OCI-M1 (cell line): Measurements from ENCODE around the gene CORO2A.
"Not testable (repeated sequence)": the region's sequence is repeated elsewhere in the genome, so short reads cannot be mapped to it uniquely, and the experiment has no call there.

ENCODE experiments used
- DNase-seq: peaks from one replicate; lab custom pipeline; 2025; lab: John Stamatoyannopoulos, UW

The CORO2A gene

DNA sequence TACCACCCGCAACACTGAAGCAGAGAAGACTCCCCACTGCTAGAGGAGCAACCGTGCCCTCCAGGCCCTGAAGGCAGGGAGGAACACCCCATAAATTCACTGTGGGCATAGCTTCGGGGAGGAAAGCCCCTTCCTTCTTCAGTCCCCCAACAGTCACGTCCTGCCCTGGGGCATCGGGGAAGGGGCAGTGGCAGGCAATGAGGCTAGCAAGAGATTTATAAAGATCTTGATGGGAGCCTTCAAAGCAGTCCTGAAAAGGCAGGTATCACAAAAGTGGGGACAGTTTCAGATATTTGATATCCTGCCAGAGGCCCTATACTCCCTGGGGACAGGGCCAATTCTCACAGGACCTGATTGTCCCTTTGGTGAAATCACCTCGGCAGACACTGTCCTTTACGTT lies 56.5 kb downstream of the CORO2A start:
- DNase-seq, result no peak

DNA sequence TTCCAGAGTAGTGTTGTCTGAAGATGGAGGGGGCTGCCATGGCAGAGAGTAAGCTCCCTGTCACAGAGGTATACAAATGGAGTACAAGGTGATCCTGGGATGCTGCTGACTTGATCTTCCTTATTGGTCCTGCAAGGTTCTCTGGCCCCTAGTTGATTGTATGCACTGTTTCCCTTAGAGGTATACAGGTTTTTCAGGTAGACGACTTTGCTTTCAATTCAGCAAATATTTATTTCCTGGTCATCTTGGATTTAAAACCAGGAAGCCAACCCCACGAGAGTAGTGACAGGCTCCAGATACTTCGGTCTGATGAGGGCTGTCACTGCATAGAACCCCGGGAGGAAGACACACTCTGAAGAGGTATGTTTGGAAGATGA lies 56.9 kb downstream of the CORO2A start:
- DNase-seq, result no peak

DNA sequence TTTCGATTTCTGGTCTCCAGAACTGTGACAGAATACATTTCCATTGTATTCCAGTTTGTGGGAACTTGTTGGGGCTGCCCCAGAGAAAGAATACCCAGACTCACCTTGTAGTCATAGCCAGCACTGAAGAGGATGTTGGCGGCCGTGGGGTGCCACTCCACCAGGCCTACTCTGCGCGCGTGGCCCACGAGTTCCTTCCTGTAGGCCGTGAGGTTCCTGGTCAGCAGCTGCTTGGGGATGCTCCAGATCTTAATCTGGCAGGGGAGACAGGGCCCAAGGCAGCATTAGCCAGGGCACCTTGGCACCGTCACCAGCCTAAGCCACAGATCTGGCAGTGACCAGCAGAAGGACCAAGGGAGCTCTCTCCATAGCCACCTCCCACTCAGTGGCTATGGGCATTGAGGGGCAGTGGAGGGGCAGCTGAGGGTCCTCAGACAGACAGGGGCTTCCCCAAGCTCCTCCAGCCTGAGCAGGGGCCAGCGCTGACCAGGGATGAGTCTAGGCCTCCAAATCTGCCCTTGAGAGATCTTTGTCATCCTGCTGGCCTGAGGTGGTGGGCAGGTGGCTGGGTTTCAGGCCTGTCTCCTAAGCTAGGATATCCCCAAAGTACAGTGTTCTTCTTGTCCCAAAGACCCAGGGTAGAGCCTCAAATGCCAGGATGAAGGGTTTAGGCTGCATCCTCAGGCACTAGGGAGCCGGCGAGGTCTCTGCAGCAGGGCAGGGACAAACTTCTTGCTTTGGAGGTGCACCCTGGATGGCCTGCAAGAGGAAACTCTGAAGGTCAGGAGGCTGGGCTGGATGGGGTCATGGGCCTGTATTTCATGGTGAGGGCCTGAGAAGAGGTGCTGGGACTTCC lies 57.5 kb downstream of the CORO2A start:
- DNase-seq, result no peak

DNA sequence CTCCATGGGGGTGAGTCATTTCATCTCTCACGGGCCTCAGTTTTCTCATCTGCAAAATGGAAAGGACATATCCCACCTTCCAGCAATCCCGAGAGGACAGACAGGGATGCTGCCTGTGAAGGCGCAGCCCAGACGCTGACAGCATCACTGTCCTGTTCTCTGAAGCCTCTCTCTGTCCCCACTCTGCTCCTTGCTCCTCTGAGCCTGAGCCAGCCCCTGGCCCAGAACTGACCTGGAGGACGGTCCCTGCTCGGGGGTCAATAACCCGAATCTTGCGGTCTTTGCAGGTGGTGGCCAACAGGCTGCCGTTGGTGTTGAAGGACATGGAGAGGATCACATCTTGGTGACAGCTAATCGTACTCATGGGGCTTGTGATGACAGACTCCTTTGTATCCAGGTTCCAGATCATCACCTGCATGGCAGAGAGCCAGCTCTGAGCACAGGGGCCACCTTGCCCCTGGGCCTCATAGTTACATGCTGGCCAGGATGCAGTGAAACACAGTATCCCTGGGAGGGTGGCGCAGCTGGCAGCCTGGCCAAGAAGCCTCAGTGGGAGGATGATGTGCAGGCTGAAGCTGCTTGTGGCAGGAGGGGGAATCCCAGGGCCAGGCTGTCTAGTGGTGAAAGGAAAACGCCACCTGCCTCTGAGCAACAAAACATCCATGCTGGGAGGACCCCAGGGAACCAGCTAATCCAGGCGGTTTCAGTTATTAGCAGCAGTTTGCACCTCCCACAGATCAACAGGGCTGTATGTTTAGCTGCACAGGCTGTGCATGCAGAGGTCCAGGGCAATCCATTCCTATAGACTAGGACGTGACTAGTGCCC lies 59.4 kb downstream of the CORO2A start:
- DNase-seq, result no peak

DNA sequence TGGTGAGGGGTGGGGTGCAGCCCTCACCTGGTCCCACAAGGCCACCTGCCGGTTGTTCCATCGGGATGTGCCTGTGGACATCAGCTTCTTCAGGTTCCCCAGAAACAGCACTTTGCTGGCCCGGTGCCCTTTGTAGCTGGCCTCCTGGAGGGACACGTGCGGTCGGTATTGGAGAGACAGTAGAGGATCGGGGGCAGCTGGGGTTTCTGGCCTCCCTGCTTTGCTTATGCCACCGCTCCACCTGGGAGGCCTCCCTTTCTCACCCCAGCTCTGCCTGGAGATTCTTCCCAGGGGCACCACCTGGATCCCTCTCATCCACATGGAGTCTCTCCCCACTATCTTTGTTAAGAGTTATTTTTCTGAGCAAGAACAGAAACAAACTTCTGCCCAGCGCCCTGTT lies 60.3 kb downstream of the CORO2A start:
- no peak for DNase-seq

DNA sequence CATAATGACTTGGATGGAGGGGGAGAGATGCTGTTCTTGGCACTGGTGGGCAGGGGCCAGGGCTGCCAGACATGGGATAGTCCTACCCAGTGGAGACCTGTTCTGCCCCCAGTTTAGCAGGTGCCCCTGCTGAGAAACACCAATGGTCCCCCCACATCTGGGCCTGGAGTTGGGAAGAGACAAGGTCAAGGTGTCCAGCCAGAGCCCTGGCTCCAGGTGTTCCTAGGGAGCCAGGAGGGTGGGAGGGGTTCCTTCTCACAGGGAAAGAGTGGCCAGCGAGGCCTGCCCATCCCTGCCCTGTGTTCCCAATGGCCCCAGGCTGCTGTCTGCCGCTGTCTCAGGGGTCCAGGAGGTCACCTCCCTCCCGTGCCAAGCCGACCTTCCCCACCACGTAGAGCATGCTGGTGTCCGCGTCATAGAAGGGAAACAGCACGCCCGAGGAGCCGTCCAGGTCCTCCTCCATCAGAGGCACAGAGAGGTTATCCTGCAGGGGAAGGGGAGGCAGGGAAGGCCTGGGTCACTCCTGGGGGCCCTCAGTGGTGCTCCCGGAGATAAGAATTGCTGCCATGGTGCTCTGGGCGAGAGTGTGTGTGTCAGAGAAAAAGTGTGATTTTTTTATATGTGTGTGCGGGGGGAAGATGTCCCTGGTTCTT lies 61.7 kb downstream of the CORO2A start:
- no peak for DNase-seq

DNA sequence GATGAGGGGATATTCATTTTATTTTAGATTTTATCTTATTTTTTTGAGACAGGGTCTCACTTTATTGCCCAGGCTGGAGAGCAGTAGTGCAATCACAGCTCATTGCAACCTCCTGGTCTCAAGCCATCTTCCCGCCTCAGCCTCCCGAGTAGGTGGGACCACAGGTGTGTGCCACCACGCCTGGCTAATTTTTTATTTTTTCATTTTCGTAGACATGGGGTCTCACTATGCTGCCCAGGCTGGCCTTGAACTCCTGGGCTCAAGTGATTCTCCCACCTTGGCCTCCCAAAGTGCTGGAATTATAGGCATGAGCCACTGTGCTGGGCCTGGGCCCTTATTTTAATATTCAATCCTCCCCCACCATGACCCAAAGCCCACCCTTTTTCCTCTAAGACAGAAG lies 62.4 kb downstream of the CORO2A start:
- DNase-seq, result not testable (repeated sequence)

DNA sequence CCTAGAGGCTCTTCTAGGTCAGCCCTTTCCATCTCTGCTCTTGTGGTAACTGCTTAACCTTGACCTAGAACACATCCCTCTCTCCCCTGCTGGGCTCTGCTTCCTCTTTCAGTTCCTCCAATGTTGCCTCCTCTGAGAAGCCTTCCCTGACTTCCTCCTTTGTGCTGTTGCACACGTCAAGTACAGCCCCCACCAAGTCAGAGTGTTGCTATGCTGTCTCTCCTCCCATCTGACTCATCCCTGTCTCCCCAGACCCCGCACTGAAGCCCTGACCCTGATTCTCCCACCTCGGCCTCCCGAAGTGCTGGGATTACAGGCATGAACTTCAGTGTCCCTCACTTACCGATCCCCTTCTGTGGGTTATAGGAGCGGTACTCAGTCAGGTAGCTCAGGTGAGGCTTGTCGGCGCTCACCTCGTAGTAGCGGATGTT lies 63.0 kb downstream of the CORO2A start:
- DNase-seq, result peak; percentile 70

DNA sequence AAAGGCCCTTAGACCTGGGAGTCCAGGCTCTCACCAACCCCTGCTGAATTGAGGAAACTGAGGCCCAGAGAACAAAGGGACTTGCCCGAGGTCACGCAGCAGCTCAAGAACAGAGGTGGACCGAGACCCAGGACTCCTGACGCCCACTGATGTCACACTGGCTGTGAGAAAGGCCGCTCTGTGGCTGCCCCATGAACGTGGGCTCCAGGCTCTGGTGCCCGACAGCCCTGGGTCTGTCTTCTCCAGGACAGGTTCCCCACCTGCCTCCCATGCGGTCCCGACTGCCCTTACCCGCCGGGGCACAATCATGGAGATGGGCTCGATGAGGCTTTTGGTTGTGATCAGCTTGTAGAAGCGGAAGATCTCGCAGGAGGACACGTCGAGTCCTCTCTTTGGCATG lies 64.1 kb downstream of the CORO2A start:
- no peak for DNase-seq

DNA sequence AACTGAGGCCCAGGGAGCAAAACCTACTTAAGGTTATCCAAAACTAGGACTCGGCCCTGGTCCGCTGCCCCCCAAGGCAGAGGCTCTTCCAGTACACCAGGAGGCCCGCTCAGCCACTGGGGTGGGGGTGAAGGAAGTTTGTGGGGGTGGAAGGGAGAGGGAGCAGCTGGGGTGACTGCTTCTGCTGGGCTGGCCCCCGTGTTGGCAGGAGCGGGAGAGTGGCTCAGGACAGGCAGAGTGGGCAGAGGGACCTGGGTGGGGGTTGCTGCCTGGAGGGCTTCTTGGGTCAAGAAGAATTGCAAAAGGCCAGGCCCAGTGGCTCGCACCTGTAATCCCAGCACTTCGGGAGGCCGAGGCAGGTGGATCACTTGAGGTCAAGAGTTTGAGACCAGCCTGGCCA lies 65.2 kb downstream of the CORO2A start:
- no peak for DNase-seq

DNA sequence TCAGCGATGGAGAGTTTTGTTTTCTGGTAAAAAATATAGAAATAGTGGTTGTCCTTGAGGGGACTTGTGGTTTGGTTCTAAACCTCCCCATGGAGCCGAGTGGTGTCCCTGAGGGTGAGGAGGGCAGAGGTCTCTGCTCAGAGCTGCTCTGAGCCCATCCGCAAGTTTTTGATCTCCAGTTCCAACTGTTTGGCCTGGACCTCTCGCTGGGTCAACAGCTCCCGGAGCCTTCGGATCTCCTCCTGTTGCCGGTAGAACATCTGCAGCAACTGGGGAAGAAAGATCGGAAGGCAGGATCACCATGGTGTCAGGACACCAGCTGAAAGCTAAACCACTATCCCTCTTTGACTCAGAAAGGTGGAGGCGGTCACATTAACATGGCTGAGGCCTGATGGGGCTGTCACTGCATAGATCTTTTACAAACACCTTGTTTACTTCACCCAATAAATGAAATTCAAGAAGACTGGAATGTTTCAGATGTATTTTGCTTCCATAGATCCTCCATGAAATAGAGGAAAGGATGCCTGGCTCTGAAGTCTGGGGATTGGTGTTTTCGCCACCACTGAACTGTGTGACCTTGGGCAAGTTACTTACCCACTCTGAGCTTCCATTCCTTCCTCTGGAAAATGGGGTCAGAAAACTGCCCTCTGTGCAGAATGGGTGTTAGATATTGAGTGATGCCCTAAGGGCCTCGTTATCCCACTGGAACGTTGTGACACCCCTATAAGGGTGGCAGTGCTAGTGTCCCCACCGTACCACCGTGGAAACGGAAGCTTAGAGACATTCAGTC lies 67.6 kb downstream of the CORO2A start:
- no peak for DNase-seq

DNA sequence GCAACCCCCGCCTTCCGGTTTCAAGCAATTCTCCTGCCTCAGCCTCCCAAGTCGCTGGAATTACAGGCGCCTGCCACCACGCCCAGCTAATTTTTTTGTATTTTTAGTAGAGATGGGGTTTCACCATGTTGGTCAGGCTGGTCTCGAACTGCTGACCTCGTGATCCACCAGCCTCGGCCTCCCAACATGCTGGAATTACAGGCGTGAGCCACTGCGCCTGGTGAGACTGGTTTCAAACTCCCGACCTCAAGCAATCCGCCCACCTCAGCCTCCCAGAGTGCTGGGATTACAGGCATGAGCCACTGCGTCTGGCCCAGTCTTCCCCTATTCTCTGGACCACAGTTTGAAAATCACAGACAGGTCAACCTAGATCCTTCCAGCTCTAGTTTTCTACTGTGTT lies 68.3 kb downstream of the CORO2A start:
- not testable (repeated sequence) for DNase-seq

DNA sequence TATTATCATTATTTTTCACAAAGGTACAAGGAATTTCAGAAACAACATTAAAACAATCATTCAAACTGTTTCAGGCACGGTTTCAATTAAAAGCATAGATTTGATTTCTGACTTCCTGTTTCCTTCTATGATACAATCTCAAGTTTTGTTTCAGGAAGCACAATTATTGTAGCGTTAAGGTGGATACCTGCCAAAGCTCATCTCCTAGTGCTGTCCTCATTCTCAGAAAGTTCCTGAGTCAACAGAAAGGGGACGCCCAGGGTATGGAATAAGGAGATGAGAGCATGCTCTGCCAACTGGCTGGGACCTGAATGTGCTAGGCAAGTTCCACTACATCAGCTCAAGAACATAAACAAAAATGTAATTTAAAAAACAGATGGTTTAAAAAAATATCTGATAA lies 71.4 kb downstream of the CORO2A start:
- DNase-seq, result peak; percentile 31

DNA sequence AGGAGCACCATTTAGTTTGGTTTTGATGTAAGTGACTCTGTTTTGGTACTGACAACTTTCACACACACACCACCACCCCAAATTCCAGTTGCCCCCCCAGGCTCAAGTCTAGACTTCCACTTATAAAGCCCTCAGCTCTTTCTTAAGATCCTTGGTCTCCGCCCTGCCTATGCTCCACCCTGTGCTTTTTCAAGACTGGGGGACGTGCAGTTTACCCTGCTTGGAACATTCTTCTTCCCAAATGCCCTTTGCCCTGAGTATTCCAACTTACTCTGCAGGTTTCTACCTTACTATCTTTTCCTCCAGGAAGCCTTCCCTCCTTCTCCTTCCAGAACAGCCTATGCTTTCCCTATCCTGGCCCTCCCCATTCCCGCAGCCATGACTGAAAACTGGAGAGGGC lies 72.0 kb downstream of the CORO2A start:
- no peak for DNase-seq

DNA sequence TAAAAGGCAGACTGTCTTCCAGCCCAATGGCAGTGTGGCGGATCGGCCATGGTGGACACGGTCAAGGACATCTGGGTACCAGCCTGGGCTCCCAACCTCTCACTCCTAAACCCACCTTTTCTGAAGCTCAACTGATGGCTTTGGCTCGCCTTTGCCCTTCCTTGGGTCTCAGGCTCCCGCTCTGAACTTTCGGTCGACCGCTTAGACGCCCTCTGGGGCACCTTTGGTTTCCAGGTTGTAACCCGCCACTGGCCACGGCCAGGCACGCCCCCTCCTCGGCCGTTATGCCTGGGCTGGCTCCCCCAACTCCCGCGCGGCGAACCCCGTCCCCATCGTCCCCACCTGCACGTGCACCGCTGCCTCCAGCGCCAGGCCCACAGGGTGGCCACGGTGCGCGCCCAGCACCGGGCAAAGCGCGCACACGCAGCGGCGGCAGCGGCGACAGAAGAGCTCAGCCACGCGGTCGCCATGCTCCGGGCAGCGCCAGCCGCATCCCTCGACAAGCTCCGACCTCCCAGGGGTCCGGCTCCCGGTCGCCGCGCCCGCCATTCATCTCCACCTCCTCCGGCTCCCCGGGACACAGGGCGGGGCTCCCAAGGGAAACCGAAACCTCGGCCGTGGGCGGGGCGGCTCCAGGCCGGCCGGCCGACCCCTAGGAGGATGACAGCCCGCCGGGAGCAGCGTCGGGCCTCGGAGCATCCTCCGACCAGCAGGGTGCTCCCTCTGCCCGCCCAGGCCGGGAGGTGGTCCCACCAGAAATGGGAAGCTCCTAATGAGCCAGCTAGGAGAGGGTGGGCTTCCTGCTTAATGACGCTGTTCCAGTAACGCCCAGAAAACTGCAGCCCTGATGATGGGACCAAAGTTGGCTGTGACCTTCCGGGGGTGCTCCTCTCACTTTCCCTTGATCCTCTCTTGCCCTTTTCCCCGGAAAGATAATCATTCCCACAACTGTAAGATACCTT lies 73.5 kb downstream of the CORO2A start, which contains the start of gene TRIM14:
TSS of gene TRIM14 (minus strand) at position 583 of the 962 bp plus-strand sequence. CDS start at position 549, 34 bp downstream.
- DNase-seq, result peak; percentile 84

DNA sequence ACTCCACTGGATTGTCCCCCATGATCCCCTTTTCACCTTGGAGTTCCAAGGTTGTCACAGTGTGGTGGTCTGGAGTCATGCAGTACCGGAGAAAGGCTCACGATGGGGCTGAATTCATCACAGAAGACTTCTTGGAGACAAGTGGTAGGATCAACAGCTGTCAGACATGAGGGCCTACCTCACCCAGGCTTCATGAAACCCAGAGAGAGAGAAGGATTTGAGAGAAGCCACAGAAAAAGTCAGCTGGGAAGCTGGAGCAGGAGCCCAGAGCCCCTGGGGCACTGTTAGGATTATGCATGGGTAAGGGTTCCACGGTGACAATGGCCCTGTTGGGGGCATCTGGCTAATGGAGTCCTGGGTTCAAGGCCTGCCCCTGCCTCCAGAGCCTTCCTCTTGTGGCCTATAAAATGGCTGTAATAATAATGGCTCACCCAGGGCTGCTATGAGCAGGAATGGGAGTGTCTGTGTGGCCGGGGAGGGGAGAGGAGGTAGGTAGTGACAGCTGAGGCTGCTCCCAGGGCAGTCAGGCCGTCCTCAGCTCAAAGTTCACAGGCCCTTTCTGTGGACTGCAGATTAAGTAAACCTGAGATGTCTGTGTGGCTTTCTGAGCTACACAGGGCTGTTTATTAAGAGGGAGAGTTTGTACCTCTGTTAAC lies 74.3 kb downstream of the CORO2A start:
- peak; percentile 84 for DNase-seq

DNA sequence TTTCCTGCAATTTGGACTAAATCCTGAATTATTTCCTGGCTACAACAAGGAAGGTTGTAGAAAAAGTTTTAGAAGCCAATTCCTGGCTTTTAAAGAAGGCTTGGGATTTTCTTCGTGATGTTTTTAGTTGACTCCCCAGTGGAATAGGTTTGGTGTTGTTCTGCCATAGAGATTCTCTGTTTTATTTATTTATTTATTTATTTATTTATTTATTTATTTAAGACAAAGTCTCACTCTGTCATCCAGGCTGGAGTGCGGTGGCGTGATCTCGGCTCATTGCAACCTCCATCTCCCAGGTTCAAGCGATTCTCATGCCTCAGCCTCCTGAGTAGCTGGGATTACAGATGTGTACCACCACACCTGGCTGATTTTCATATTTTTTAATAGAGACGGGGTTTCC lies 75.3 kb downstream of the CORO2A start:
- not testable (repeated sequence) for DNase-seq

DNA sequence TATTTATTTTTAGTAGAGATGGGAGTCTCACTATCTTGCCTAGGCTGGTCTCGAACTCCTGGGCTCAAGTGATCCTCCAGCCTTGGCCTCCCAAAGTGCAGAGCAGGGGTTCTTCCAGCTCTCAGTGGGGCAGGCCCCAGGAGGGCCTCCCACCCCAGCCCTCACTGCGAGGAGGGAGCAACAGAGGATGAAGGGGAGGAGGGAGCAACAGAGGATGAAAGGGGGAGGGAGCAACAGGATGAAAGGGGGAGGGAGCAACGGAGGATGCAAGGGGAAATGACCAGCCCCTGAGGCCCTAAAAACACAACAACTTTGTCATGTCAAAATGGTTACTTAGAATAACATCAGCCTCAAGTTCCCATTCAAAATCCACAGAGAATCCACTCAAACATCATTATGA lies 83.4 kb downstream of the CORO2A start:
- DNase-seq, result no peak

DNA sequence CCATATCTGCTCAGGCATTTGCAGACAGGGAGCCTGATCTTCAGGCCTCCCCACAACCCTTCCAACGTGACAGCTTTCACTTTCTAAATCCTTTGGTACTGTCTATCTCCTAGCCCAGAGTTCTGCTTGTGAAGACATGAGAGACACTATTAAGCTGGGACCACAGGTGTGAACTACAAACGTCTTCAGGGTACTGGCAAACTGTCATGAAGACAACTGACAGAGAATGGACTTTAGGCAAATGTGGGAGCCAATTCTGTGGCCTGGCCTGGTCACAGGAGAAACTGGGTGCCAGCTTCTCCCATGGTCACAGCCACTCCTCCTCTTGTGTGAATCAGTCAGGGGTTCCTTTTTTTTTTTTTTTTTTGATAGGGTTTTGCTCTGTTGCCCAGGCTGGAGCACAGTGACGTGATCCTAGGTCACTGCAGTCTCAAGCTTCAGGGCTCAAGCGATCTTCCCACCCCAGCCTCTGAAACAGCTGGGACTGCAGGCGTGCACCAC lies 83.9 kb downstream of the CORO2A start:
- DNase-seq, result peak; percentile 83

DNA sequence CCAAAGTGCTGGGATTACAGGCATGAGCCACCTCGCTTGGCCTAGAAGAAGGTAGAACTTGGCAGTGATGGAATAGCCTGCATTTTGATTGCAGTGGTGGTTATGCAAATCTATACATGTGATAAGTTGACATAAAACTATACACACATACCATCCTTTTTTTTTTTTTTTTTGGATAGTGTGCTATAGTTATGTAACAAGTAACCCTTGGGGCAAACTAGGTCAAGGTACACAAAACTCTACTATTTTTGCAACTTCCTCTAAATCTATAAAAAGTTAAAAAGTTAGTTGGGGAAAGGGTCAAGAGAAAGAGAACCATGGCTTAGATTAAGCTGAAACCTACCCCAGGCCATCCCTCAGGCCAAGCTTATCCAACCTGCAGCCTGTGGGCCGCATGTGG lies 84.5 kb downstream of the CORO2A start:
- DNase-seq, result peak; percentile 58
